OCI-LY7 (cell line): Measurements from ENCODE around the gene CHPF2.

Experiments used
- EZH2phosphoT487 ChIP-seq: fragments of 200-600 bp; sonication (generic); IDR thresholded peaks from 2 replicates; pipeline ENCODE4 v1.6.1; 2018; ENCODE audit warnings: low read depth, borderline replicate concordance, mild to moderate bottlenecking, mixed run types, antibody characterized with exemption, low read length, moderate library complexity, mixed read lengths
- TF ChIP-seq, protein P1 (sequence below): fragments of 200-600 bp; sonication (generic); conservative IDR thresholded peaks from 2 replicates; pipeline ENCODE4 v1.5.1; 2014; ENCODE audit warnings: mild to moderate bottlenecking, antibody characterized with exemption, low read length, moderate library complexity, mixed read lengths

DNA sequence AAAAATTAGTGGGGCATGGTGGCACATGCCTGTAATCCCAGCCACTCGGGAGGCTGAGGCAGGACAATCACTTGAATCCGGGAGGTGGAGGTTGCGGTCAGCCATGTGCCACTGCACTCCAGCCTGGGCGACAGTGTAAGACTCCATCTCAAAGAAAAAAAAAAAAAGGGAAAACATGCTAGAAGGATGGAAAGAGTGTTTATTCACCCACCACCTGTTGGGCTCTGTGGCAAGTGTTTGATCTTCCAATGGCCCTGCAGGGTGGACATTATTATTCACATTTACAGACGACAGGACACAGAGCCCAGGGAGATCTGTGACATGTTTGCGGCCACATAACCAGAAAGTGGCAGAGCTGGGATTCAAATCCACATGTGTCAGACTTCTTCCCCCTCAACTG is 49.4 kb downstream of the CHPF2 start:
- TF ChIP-seq, protein P1, sequence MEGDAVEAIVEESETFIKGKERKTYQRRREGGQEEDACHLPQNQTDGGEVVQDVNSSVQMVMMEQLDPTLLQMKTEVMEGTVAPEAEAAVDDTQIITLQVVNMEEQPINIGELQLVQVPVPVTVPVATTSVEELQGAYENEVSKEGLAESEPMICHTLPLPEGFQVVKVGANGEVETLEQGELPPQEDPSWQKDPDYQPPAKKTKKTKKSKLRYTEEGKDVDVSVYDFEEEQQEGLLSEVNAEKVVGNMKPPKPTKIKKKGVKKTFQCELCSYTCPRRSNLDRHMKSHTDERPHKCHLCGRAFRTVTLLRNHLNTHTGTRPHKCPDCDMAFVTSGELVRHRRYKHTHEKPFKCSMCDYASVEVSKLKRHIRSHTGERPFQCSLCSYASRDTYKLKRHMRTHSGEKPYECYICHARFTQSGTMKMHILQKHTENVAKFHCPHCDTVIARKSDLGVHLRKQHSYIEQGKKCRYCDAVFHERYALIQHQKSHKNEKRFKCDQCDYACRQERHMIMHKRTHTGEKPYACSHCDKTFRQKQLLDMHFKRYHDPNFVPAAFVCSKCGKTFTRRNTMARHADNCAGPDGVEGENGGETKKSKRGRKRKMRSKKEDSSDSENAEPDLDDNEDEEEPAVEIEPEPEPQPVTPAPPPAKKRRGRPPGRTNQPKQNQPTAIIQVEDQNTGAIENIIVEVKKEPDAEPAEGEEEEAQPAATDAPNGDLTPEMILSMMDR, result no peak
- no peak for TF ChIP-seq EZH2phosphoT487
